Fibroblast of lung (primary cell): ENCODE measurements around the gene TMEM140.

ENCODE experiments used
- EZH2 ChIP-seq: IDR thresholded peaks from 2 replicates; pipeline ENCODE4 v1.5.1; 2012; ENCODE audit warnings: low read length, control low read depth, mild to moderate bottlenecking; ENCODE audit errors: missing control alignments
- TF ChIP-seq, protein P1 (sequence below), 2 donors: IDR thresholded peaks in 1 of 2; conservative IDR thresholded peaks in 1 of 2; 1 replicate in 1 of 2; 2 replicates in 1 of 2; pipeline ENCODE4 v1.5.1; 2011 to 2012; ENCODE audit warnings: low read length in 2 of 2, control low read depth in 1 of 2, inconsistent platforms in 1 of 2, low read depth in 1 of 2, mild to moderate bottlenecking in 1 of 2

DNA sequence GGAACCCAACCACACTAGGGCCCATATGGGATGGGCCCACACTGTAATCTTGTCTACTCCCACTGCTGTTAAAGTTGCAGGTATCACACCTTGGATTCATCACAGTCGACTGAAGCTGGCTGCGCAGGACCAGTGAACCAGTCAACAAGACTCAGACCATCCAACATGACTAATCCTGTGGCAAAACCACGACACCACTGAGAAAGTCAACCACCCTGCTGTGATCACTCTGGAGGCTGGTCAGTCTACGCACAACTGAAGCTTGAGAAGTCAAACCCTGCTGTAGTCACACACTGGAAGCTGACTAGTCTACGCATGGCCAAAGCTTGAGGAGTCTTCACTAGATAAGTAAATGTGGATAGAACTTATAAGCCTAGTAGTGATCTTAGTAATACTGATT is 32.2 kb downstream of the TMEM140 start:
- TF ChIP-seq, protein P1, sequence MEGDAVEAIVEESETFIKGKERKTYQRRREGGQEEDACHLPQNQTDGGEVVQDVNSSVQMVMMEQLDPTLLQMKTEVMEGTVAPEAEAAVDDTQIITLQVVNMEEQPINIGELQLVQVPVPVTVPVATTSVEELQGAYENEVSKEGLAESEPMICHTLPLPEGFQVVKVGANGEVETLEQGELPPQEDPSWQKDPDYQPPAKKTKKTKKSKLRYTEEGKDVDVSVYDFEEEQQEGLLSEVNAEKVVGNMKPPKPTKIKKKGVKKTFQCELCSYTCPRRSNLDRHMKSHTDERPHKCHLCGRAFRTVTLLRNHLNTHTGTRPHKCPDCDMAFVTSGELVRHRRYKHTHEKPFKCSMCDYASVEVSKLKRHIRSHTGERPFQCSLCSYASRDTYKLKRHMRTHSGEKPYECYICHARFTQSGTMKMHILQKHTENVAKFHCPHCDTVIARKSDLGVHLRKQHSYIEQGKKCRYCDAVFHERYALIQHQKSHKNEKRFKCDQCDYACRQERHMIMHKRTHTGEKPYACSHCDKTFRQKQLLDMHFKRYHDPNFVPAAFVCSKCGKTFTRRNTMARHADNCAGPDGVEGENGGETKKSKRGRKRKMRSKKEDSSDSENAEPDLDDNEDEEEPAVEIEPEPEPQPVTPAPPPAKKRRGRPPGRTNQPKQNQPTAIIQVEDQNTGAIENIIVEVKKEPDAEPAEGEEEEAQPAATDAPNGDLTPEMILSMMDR (conservative IDR thresholded peaks at IDR 0.05 in 1 of 2, IDR thresholded peaks at IDR 0.05 in 1 of 2; ENCODE audit: low read depth in 1 of 2, low read length in 2 of 2): no peak
- TF ChIP-seq EZH2: no peak
